ENCODE measurements around the gene GPD2.
A peak's percentile ranks its signal among the peaks of the same experiment; 100 is the strongest.

GPD2 gene

DNA sequence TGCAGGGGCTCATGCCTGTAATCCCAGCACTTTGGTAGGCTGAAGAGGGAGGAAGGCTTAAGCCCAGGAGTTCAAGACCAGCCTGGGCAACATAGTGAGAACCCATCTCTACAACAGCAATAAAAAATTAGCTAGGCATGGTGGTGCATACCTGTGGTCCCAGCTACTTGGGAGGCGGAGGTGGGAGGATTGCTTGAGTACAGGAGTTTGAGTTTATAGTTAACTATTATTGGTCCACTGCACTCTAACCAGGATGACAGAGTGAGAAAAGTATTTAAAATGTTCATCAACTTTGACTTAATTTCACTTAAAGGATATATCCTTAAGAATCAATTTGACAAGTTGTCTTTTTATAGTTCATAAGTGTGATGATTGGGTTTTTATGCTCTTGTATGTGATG, 14.3 kb upstream of the GPD2 start:
- H3K4me1 ChIP-seq (ENCODE audit: control insufficient read depth, insufficient read depth, low read length): no peaks in the 10 kb centered on the region
- no peaks in the 10 kb centered on the region for H3K27me3 ChIP-seq (ENCODE audit: control insufficient read depth, insufficient read depth, low read length)
- H3K9me3 ChIP-seq (ENCODE audit: control insufficient read depth, low read length): no peaks in the 10 kb centered on the region
- H3K4me3 ChIP-seq (ENCODE audit: low read length): no peak overlapping the region
- H3K9ac ChIP-seq (ENCODE audit: low read length): no peak overlapping the region
- no peaks in the 10 kb centered on the region for H3K36me3 ChIP-seq (ENCODE audit: control insufficient read depth, insufficient read depth, low read length)

DNA sequence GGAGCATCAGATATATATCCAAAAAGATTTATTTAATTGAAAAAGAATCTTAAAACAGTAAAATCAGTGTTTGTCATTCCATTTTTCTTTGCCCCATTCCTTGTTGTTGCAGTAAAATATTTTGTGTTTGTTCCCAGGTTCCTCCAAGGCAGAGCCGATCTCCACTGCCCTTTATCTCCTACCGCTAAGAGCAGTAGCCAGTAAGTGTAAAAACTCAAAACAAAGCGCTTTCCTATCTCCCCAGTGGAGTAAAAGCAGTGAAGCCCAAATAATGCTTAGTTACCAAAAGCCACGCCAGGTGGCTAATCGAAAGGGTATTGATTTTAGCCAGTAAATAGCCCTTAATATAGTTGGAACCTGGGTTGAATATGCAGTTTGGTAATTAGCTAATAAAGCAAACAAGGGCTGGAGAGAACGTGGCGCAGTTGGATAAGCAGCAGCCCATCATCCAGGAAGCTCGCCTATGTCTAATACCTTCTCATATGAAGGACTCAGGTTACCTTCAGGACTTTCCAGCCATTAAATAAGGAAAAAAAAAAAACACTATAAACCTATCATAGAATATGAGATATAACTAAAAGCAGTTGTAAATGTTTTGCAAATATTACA, 12.4 kb upstream of the GPD2 start:
- Histone ChIP-seq H3K36me3 (ENCODE audit: control insufficient read depth, insufficient read depth, low read length) (no peaks in the 10 kb centered on the region), H3K9me3 (ENCODE audit: control insufficient read depth, low read length) (no peaks in the 10 kb centered on the region), H3K4me1 (ENCODE audit: control insufficient read depth, insufficient read depth, low read length) (no peaks in the 10 kb centered on the region), H3K9ac (ENCODE audit: low read length) (no peak overlapping the region), H3K4me3 (ENCODE audit: low read length) (no peak overlapping the region), H3K27me3 (ENCODE audit: control insufficient read depth, insufficient read depth, low read length) (no peaks in the 10 kb centered on the region)

DNA sequence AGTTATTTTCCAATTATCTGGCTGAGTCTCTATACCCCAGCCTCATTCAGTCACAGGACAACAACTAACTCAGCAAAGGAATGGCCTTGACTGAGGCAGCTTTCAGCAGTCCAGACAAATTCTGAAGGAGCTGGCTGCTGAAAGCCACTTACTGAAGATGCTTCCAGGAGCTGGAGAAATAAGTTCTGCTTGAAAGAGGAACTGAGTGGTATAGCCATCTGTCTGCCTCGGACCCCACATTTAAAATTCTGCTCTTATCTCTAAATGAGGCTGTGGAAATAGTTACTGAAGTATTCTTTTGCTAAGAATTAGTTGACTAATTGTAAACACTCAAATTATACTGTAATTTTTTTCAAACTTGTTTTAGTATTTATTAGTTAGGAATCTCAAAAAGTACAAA, 9.1 kb upstream of the GPD2 start:
- H3K27me3 ChIP-seq (ENCODE audit: control insufficient read depth, insufficient read depth, low read length): no peaks in the 10 kb centered on the region
- H3K36me3 ChIP-seq (ENCODE audit: control insufficient read depth, insufficient read depth, low read length): no peaks in the 10 kb centered on the region
- no peak overlapping the region for H3K4me3 ChIP-seq (ENCODE audit: low read length)
- H3K9ac ChIP-seq (ENCODE audit: low read length): no peak overlapping the region
- H3K9me3 ChIP-seq (ENCODE audit: control insufficient read depth, low read length): no peaks in the 10 kb centered on the region
- peaks cover 12% of the 10 kb centered on the region for H3K4me1 ChIP-seq (ENCODE audit: control insufficient read depth, insufficient read depth, low read length)

- Histone ChIP-seq H3K9ac (ENCODE audit: low read length) (no peak overlapping the region), H3K9me3 (ENCODE audit: control insufficient read depth, low read length) (no peaks in the 10 kb centered on the region), H3K4me1 (ENCODE audit: control insufficient read depth, insufficient read depth, low read length) (peaks cover 12% of the 10 kb centered on the region), H3K36me3 (ENCODE audit: control insufficient read depth, insufficient read depth, low read length) (no peaks in the 10 kb centered on the region), H3K27me3 (ENCODE audit: control insufficient read depth, insufficient read depth, low read length) (no peaks in the 10 kb centered on the region), H3K4me3 (ENCODE audit: low read length) (no peak overlapping the region)
These were observed 7.0 kb upstream of the GPD2 start for GRCh38 chr2:156429211-156429610.

GRCh38 chr2:156430236-156430979, 5.8 kb upstream of the GPD2 start:
- Histone ChIP-seq H3K36me3 (ENCODE audit: control insufficient read depth, insufficient read depth, low read length) (no peaks in the 10 kb centered on the region), H3K9me3 (ENCODE audit: control insufficient read depth, low read length) (no peaks in the 10 kb centered on the region), H3K4me3 (ENCODE audit: low read length) (no peak overlapping the region), H3K4me1 (ENCODE audit: control insufficient read depth, insufficient read depth, low read length) (peaks cover 21% of the 10 kb centered on the region), H3K27me3 (ENCODE audit: control insufficient read depth, insufficient read depth, low read length) (no peaks in the 10 kb centered on the region), H3K9ac (ENCODE audit: low read length) (no peak overlapping the region)

- Histone ChIP-seq H3K9ac (ENCODE audit: low read length) (no peak overlapping the region), H3K36me3 (ENCODE audit: control insufficient read depth, insufficient read depth, low read length) (no peaks in the 10 kb centered on the region), H3K27me3 (ENCODE audit: control insufficient read depth, insufficient read depth, low read length) (no peaks in the 10 kb centered on the region), H3K4me1 (ENCODE audit: control insufficient read depth, insufficient read depth, low read length) (peaks cover 22% of the 10 kb centered on the region), H3K4me3 (ENCODE audit: low read length) (no peak overlapping the region), H3K9me3 (ENCODE audit: control insufficient read depth, low read length) (no peaks in the 10 kb centered on the region)
These were observed 5.2 kb upstream of the GPD2 start for GRCh38 chr2:156430980-156431358.

DNA sequence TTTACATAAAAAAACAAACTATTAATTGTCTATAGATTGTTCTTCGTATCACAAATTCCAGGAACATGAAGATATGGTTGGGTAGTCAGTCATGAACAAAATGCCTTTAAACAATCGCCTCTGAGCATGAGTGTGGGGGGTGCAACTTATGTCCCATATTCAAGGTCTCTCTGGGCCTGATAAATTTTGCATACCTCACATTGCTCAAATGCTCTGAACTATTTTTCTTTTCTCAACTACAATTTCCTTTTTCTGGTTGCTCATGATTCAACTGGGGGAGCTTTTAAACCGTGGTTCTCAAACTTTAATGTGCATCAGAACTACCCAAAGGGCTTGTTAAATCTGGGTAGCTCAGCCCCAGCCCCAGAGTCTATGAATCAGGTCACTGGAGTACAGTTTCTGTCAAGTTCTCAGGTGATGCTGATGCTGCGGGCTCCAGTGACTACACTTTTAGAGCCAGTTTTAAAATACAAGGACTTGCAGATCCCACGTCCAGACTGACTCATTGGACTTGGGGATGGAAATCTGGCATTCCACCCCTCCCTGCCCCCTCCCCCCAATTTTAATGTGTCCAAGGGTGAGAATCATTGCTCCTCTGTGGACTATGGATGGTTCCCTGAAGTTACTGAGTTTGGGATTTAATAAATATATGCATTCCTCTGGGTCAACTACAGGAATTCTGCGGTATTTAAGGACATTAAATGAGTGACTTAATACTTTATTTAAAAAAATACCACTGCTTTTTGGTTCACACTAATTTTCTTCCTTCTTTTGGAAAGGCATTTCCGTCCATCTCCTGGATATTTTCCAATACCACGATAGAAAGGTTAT, 1.5 kb upstream of the GPD2 start:
- no peaks in the 10 kb centered on the region for H3K36me3 ChIP-seq (ENCODE audit: control insufficient read depth, insufficient read depth, low read length)
- H3K9me3 ChIP-seq (ENCODE audit: control insufficient read depth, low read length): no peaks in the 10 kb centered on the region
- H3K27me3 ChIP-seq (ENCODE audit: control insufficient read depth, insufficient read depth, low read length): no peaks in the 10 kb centered on the region
- peak overlapping the region; percentile 98 for H3K9ac ChIP-seq (ENCODE audit: low read length)
- H3K4me1 ChIP-seq (ENCODE audit: control insufficient read depth, insufficient read depth, low read length): peaks cover 35% of the 10 kb centered on the region
- H3K4me3 ChIP-seq (ENCODE audit: low read length): peak overlapping the region; percentile 37

- peak overlapping the region; percentile 98 for H3K9ac ChIP-seq (ENCODE audit: low read length)
- H3K4me1 ChIP-seq (ENCODE audit: control insufficient read depth, insufficient read depth, low read length): peaks cover 35% of the 10 kb centered on the region
- H3K27me3 ChIP-seq (ENCODE audit: control insufficient read depth, insufficient read depth, low read length): no peaks in the 10 kb centered on the region
- peak overlapping the region; percentile 37 for H3K4me3 ChIP-seq (ENCODE audit: low read length)
- H3K36me3 ChIP-seq (ENCODE audit: control insufficient read depth, insufficient read depth, low read length): no peaks in the 10 kb centered on the region
- no peaks in the 10 kb centered on the region for H3K9me3 ChIP-seq (ENCODE audit: control insufficient read depth, low read length)
These were observed 822 bp upstream of the GPD2 start for GRCh38 chr2:156435396-156435717.

GRCh38 chr2:156436497-156437085, 412 bp downstream of the GPD2 start:
- H3K9me3 ChIP-seq (ENCODE audit: control insufficient read depth, low read length): no peaks in the 10 kb centered on the region
- no peaks in the 10 kb centered on the region for H3K36me3 ChIP-seq (ENCODE audit: control insufficient read depth, insufficient read depth, low read length)
- no peaks in the 10 kb centered on the region for H3K27me3 ChIP-seq (ENCODE audit: control insufficient read depth, insufficient read depth, low read length)
- H3K9ac ChIP-seq (ENCODE audit: low read length): peak overlapping the region; percentile 98
- H3K4me3 ChIP-seq (ENCODE audit: low read length): peak overlapping the region; percentile 37
- peaks cover 23% of the 10 kb centered on the region for H3K4me1 ChIP-seq (ENCODE audit: control insufficient read depth, insufficient read depth, low read length)

GRCh38 chr2:156437272-156437930, 1.2 kb downstream of the GPD2 start:
- Histone ChIP-seq H3K27me3 (ENCODE audit: control insufficient read depth, insufficient read depth, low read length) (no peaks in the 10 kb centered on the region), H3K36me3 (ENCODE audit: control insufficient read depth, insufficient read depth, low read length) (no peaks in the 10 kb centered on the region), H3K9me3 (ENCODE audit: control insufficient read depth, low read length) (no peaks in the 10 kb centered on the region), H3K4me1 (ENCODE audit: control insufficient read depth, insufficient read depth, low read length) (peaks cover 23% of the 10 kb centered on the region), H3K9ac (ENCODE audit: low read length) (peak overlapping the region; percentile 98), H3K4me3 (ENCODE audit: low read length) (peak overlapping the region; percentile 37)

DNA sequence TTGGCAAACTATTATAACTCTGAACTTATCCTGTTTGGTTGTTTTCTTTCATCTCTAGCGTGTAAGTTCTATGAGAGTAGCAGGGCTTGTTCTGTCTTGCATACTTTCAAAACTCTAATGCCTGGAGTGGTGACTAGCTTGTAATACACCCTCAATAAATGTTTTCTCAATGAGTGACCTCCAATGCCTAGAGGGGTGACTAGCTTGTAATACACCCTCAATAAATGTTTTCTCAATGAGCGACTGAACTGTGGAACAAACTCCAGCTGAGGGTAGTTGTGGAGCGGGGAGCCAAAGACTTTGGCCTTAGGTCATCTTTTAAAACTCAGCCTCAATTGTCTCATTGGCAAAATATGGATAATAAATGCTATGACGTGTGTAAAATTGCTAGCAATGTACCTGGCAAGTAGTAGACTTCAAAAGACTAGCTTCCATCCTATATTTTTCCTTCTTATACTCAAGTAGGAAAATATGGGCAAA, 1.8 kb downstream of the GPD2 start:
- no peaks in the 10 kb centered on the region for H3K36me3 ChIP-seq (ENCODE audit: control insufficient read depth, insufficient read depth, low read length)
- H3K4me3 ChIP-seq (ENCODE audit: low read length): no peak overlapping the region
- H3K4me1 ChIP-seq (ENCODE audit: control insufficient read depth, insufficient read depth, low read length): peaks cover 23% of the 10 kb centered on the region
- no peaks in the 10 kb centered on the region for H3K9me3 ChIP-seq (ENCODE audit: control insufficient read depth, low read length)
- no peak overlapping the region for H3K9ac ChIP-seq (ENCODE audit: low read length)
- H3K27me3 ChIP-seq (ENCODE audit: control insufficient read depth, insufficient read depth, low read length): no peaks in the 10 kb centered on the region
